ENCODE measurements around the gene LRRC71.

LRRC71 gene

GRCh38 chr1:156879876-156880275, 40.6 kb upstream of the LRRC71 start:
- H3K27ac ChIP-seq = no peak overlapping the region
- no peak for TF ChIP-seq CTCF (conservative IDR thresholded peaks at IDR 0.05)

GRCh38 chr1:156880473-156880872, 40.0 kb upstream of the LRRC71 start:
- H3K27ac ChIP-seq = no peak overlapping the region
- TF ChIP-seq CTCF (conservative IDR thresholded peaks at IDR 0.05) = no peak

GRCh38 chr1:156881101-156881500, 39.3 kb upstream of the LRRC71 start:
- TF ChIP-seq CTCF (conservative IDR thresholded peaks at IDR 0.05) = no peak
- H3K27ac ChIP-seq = no peak overlapping the region

GRCh38 chr1:156881663-156882062, 38.8 kb upstream of the LRRC71 start:
- TF ChIP-seq CTCF (conservative IDR thresholded peaks at IDR 0.05) = no peak
- no peak overlapping the region for H3K27ac ChIP-seq

GRCh38 chr1:156882543-156882942, 37.9 kb upstream of the LRRC71 start:
- no peak for TF ChIP-seq CTCF (conservative IDR thresholded peaks at IDR 0.05)

GRCh38 chr1:156883919-156884318, 36.5 kb upstream of the LRRC71 start:
- no peak overlapping the region for H3K27ac ChIP-seq
- TF ChIP-seq CTCF (conservative IDR thresholded peaks at IDR 0.05) = no peak

More at GRCh38 chr1:156882543-156882942, 37.9 kb upstream of the LRRC71 start:
- H3K27ac ChIP-seq = no peak overlapping the region

- no peak for TF ChIP-seq CTCF (conservative IDR thresholded peaks at IDR 0.05)
These were observed 35.8 kb upstream of the LRRC71 start for GRCh38 chr1:156884560-156885184.

More at GRCh38 chr1:156884560-156885184, 35.8 kb upstream of the LRRC71 start:
- no peak overlapping the region for H3K27ac ChIP-seq
